Brain microvascular endothelial cell (primary cell): ENCODE results near the gene COL20A1.

Experiments used
- DNase-seq: peaks from one replicate; pipeline ENCODE4 v3.0.0-alpha.2; 2020
- H3K27ac ChIP-seq: fragments of 250-450 bp; sonication (Bioruptor Pico); 2 replicates; pipeline ENCODE4 v1.5.1; 2020; ENCODE audit warnings: mild to moderate bottlenecking, moderate library complexity
- H3K27me3 ChIP-seq: fragments of 250-450 bp; sonication (Bioruptor Pico); replicated peaks from 2 replicates; pipeline ENCODE4 v1.5.1; 2020; ENCODE audit warnings: mild to moderate bottlenecking
- H3K36me3 ChIP-seq: fragments of 250-450 bp; sonication (Bioruptor Pico); replicated peaks from 2 replicates; pipeline ENCODE4 v1.5.1; 2020; ENCODE audit warnings: mild to moderate bottlenecking
- H3K4me3 ChIP-seq: 2 replicates; pipeline ENCODE4 v1.5.1; 2011; ENCODE audit warnings: low read depth, mild to moderate bottlenecking, control low read depth, low read length, moderate library complexity
- in situ Hi-C: cut with HindIII; loops from 2 replicates; pipeline ENCODE4 v1.10.0; 2017; ENCODE audit warnings: low sequenced_read_pairs, low pct_ligation_motif_present
- TF ChIP-seq, protein P1 (sequence below): IDR thresholded peaks from 2 replicates; pipeline ENCODE4 v1.5.1; 2011; ENCODE audit warnings: low read depth, mild to moderate bottlenecking, moderate library complexity, low read length, control low read depth, inconsistent platforms; ENCODE audit errors: missing control alignments

The COL20A1 gene

DNA sequence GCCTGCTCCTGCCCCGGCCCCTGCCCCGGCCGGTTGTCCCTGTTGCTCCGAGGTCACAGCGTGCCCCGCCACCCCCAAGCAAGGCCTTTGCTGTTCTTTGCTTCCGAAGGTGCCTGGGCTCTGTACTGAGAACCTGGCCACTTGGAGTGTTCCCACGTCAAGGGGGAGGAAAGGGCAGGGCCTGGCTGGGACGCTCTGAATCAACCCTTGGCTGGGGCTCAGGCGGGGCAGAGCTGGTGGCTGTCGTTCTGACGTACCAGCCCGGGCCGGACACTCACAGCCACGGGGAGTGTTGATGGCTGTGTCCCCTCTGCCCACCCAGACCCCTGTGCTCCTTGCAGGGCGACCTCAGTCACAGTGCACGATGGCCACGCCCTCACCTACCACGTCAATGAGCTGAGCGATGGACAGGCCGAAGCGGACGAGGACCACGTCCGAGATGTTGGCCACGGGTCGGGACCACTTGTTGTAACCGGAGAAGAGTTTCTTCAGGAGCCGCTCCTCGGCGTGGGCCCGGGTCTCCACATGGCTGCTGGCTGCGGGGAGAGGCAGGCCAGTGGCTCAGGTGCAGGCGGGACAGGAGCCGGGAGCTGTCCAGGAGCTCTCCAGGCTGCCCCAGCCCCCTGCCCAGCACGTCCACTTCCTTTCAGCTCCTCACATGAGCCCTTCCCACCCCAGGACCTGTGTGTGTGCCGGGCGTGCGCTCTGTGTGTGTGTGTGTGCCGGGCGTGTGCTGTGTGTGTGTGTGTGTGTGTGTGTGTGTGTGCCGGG lies 66.4 kb downstream of the COL20A1 start:
- in situ Hi-C loops = no loop called here

GRCh38 chr20:63359937-63360849 lies 67.2 kb downstream of the COL20A1 start:
- TF ChIP-seq, protein P1, sequence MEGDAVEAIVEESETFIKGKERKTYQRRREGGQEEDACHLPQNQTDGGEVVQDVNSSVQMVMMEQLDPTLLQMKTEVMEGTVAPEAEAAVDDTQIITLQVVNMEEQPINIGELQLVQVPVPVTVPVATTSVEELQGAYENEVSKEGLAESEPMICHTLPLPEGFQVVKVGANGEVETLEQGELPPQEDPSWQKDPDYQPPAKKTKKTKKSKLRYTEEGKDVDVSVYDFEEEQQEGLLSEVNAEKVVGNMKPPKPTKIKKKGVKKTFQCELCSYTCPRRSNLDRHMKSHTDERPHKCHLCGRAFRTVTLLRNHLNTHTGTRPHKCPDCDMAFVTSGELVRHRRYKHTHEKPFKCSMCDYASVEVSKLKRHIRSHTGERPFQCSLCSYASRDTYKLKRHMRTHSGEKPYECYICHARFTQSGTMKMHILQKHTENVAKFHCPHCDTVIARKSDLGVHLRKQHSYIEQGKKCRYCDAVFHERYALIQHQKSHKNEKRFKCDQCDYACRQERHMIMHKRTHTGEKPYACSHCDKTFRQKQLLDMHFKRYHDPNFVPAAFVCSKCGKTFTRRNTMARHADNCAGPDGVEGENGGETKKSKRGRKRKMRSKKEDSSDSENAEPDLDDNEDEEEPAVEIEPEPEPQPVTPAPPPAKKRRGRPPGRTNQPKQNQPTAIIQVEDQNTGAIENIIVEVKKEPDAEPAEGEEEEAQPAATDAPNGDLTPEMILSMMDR = no peak
- Histone ChIP-seq H3K4me3 (no peak overlapping the region), H3K27me3 (peaks cover 19% of the 10 kb centered on the region), H3K36me3 (no peaks in the 10 kb centered on the region), H3K27ac (no peak overlapping the region)
- in situ Hi-C loops = no loop called here
- DNase-seq = no peak

More for the DNA sequence above, 66.4 kb downstream of the COL20A1 start:
- H3K27me3 ChIP-seq = peaks cover 19% of the 10 kb centered on the region
- TF ChIP-seq, protein P1 = no peak
- H3K27ac ChIP-seq = no peak overlapping the region
- H3K4me3 ChIP-seq = no peak overlapping the region
- H3K36me3 ChIP-seq = no peaks in the 10 kb centered on the region
- DNase-seq = no peak

DNA sequence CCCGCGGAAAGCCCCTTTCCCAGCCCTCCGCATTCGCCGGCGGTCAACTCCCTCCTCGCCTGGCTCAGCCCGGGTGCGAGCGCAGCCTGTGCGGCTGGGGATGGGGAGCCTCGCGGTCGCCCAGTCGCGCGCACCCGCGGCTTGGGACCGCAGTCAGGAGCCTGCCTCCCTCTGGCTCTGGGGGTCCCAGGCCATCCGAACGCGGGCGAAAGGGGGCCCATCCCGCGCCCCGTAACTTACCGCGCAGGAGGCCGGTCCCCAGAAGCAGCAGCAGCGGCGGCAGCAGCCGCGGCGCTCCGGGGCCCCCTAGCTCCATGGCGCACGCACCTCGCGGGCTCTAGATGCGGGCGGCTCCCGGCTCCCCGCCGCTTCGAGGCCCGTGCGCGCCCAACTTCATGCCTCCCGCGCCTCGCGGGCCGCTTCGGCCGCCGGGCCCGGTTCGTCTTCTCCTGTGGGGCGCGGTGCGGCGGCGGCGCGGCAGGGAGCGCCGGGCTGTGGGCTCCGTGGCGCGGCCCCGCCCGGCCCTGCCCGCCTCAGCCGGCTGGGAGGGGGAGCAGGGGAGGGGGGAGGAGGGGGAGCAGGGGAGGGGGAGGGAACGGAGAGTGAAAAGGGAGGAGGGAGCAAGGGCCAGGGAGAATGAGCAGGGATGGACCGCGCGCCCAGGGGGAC lies 68.0 kb downstream of the COL20A1 start, which contains the start of gene CHRNA4:
Gene CHRNA4, minus strand, starts transcription at position 500 of the 669 bp plus-strand sequence. Its CDS starts 184 bp downstream, at position 316.
- Histone ChIP-seq H3K27ac (no peak within 1 kb of the TSS), H3K4me3 (no peak within 1 kb of the TSS), H3K36me3 (no peaks in the 10 kb centered on the region), H3K27me3 (peaks cover 19% of the 10 kb centered on the region)
- in situ Hi-C loops = no loop called here
- TF ChIP-seq, protein P1 = no peak
- DNase-seq = no peak

GRCh38 chr20:63361519-63362435 lies 68.8 kb downstream of the COL20A1 start:
- no peak for DNase-seq
- H3K27me3 ChIP-seq = peaks cover 19% of the 10 kb centered on the region

More at GRCh38 chr20:63361519-63362435, 68.8 kb downstream of the COL20A1 start:
- no peaks in the 10 kb centered on the region for H3K36me3 ChIP-seq
- no peak overlapping the region for H3K4me3 ChIP-seq
- in situ Hi-C loops = no loop called here
- H3K27ac ChIP-seq = no peak overlapping the region
- TF ChIP-seq, protein P1 = no peak
